ENCODE results near the gene STK38. TPM values are rescaled to one million over a fixed set of nuclear protein-coding genes. Genes with fewer than 3 reads are reported as not detected.

The STK38 gene
- total RNA-seq: 10 to 100 TPM; 55.9 to 83.4 TPM

GRCh38 chr6:36546920-36547645 is at the start of gene STK38:
Gene STK38, minus strand, starts transcription at chr6:36547479. Its CDS starts 7,277 bp downstream, at chr6:36540202.
- TF ChIP-seq CTCF (IDR thresholded peaks at IDR 0.05): no peak
- Histone ChIP-seq H3K27me3 (no peaks in the 10 kb centered on the region), H3K9ac (ENCODE audit: low read depth in 2 of 2, low read length in 2 of 2) (peak within 1 kb of the TSS; percentile 98 to 99), H3K27ac (peak within 1 kb of the TSS; percentile 95), H3K4me1 (no peaks in the 10 kb centered on the region), H3K4me3 (peak within 1 kb of the TSS; percentile 80), H3K36me3 (no peaks in the 10 kb centered on the region), H3K9me3 (no peaks in the 10 kb centered on the region)
- intact Hi-C loops (cut with DNase I): loop anchor here (5.0 kb wide), 1 partner anchor 45 kb away; the partner anchor contains the start of gene SRSF3
- DNase-seq: peak; percentile 95

- Histone ChIP-seq H3K4me3 (peak overlapping the region; percentile 49), H3K36me3 (peaks cover 14% of the 10 kb centered on the region), H3K9ac (ENCODE audit: low read depth in 2 of 2, low read length in 2 of 2) (peak overlapping the region in 1 of 2 donors; percentile 100), H3K27me3 (no peaks in the 10 kb centered on the region), H3K4me1 (peaks cover 5% of the 10 kb centered on the region), H3K27ac (peak overlapping the region; percentile 97), H3K9me3 (no peaks in the 10 kb centered on the region)
- no peak for TF ChIP-seq CTCF (IDR thresholded peaks at IDR 0.05)
- intact Hi-C loops (cut with DNase I): no loop called here
- DNase-seq: no peak
Observed at GRCh38 chr6:36596356-36596755, 49.1 kb upstream of the STK38 start.

- Histone ChIP-seq H3K4me1 (peaks cover 5% of the 10 kb centered on the region), H3K27ac (peak overlapping the region; percentile 97), H3K36me3 (peaks cover 2% of the 10 kb centered on the region), H3K27me3 (no peaks in the 10 kb centered on the region), H3K4me3 (peak overlapping the region; percentile 49), H3K9me3 (no peaks in the 10 kb centered on the region), H3K9ac (ENCODE audit: low read depth in 2 of 2, low read length in 2 of 2) (peak overlapping the region; percentile 89 to 100)
- peak; percentile 58 for DNase-seq
- TF ChIP-seq CTCF (IDR thresholded peaks at IDR 0.05): no peak
- intact Hi-C loops (cut with DNase I): loop anchor here (5.0 kb wide), 3 partner anchors 48 to 173 kb away; partner anchors contain the start of genes KCTD20, PXT1 and STK38
Observed at GRCh38 chr6:36594816-36595643, 47.8 kb upstream of the STK38 start.

- H3K27ac ChIP-seq: peak within 1 kb of the TSS; percentile 97
- TF ChIP-seq CTCF (IDR thresholded peaks at IDR 0.05): peak; percentile 28
Observed at GRCh38 chr6:36594029-36594815, 46.9 kb upstream of the STK38 start, which contains the start of gene SRSF3. Gene SRSF3, plus strand, starts transcription at chr6:36594362. Its CDS starts 2,401 bp downstream, at chr6:36596763.

More at GRCh38 chr6:36594029-36594815, 46.9 kb upstream of the STK38 start, which contains the start of gene SRSF3:
- DNase-seq: peak; percentile 98
- Histone ChIP-seq H3K27me3 (no peaks in the 10 kb centered on the region), H3K9ac (ENCODE audit: low read depth in 2 of 2, low read length in 2 of 2) (peak within 1 kb of the TSS; percentile 89 to 100), H3K36me3 (no peaks in the 10 kb centered on the region), H3K4me3 (peak within 1 kb of the TSS; percentile 49), H3K4me1 (peaks cover 5% of the 10 kb centered on the region), H3K9me3 (no peaks in the 10 kb centered on the region)
- intact Hi-C loops (cut with DNase I): loop anchor here (5.0 kb wide), 3 partner anchors 47 to 172 kb away; partner anchors contain the start of genes KCTD20, PXT1 and STK38

Measured in colonic mucosa (tissue), 4 donors.